SU-DHL-6 (cell line): ENCODE measurements around the gene NGB.

ENCODE experiments used
- H2AFZ ChIP-seq: fragments of 200-600 bp; sonication (generic); 2 replicates; pipeline ENCODE4 v1.6.1; 2014; ENCODE audit warnings: low read depth, mild to moderate bottlenecking, moderate library complexity, mixed read lengths, antibody characterized with exemption, low read length; ENCODE audit not compliant: severe bottlenecking
- H3F3A ChIP-seq: fragments of 200-600 bp; shearing (Covaris generic); 2 replicates; pipeline ENCODE4 v1.6.0; 2016; ENCODE audit warnings: antibody characterized with exemption, mild to moderate bottlenecking; ENCODE audit not compliant: insufficient read depth
- H3K27ac ChIP-seq: fragments of 200-600 bp; sonication (generic); 2 replicates; pipeline ENCODE4 v1.5.1; 2016; ENCODE audit warnings: low read depth, mild to moderate bottlenecking, low read length, moderate library complexity, mixed read lengths
- H3K27me3 ChIP-seq: fragments of 200-600 bp; sonication (generic), shearing (Covaris generic); 2 replicates; pipeline ENCODE4 v1.6.0; 2014; ENCODE audit warnings: mild to moderate bottlenecking, low read length
- H3K36me3 ChIP-seq: fragments of 200-600 bp; sonication (generic); 2 replicates; pipeline ENCODE4 v1.6.1; 2014; ENCODE audit warnings: mild to moderate bottlenecking, low read length, mixed read lengths
- H3K4me2 ChIP-seq: fragments of 300-600, 200-600 bp; shearing (Covaris generic), sonication (generic); 2 replicates; pipeline ENCODE4 v1.6.0; 2014; ENCODE audit warnings: low read length, low read depth, mild to moderate bottlenecking; ENCODE audit not compliant: poor library complexity, severe bottlenecking
- H3K4me3 ChIP-seq: fragments of 200-600 bp; sonication (generic); 2 replicates; pipeline ENCODE4 v1.5.1; 2014; ENCODE audit warnings: antibody characterized with exemption, low read length, mild to moderate bottlenecking, mixed read lengths; ENCODE audit not compliant: insufficient read depth, poor library complexity, severe bottlenecking
- H3K79me2 ChIP-seq: fragments of 200-600 bp; sonication (generic); 2 replicates; pipeline ENCODE4 v1.6.1; 2014; ENCODE audit warnings: mild to moderate bottlenecking, low read length, moderate library complexity; ENCODE audit not compliant: insufficient read depth
- H3K9ac ChIP-seq: fragments of 200-600 bp; sonication (generic); 2 replicates; pipeline ENCODE4 v1.7.0; 2014; ENCODE audit warnings: mild to moderate bottlenecking, low read length
- H3K9me2 ChIP-seq: fragments of 200-600 bp; sonication (generic); replicated peaks from 2 replicates; pipeline ENCODE4 v1.6.1; 2014; ENCODE audit warnings: low read length; ENCODE audit not compliant: insufficient read depth
- H3K9me3 ChIP-seq: fragments of 200-600 bp; sonication (generic); 2 replicates; pipeline ENCODE4 v1.6.1; 2014; ENCODE audit warnings: low read length, mixed read lengths; ENCODE audit not compliant: insufficient read depth
- H4K20me1 ChIP-seq: fragments of 200-600 bp; sonication (generic); 2 replicates; pipeline ENCODE4 v1.6.1; 2014; ENCODE audit warnings: low read depth, mild to moderate bottlenecking, antibody characterized with exemption, low read length, moderate library complexity, mixed read lengths
- EZH2phosphoT487 ChIP-seq: fragments of 200-600 bp; sonication (generic), shearing (Covaris generic); conservative IDR thresholded peaks from 2 replicates; pipeline ENCODE4 v1.6.1; 2018; ENCODE audit warnings: mild to moderate bottlenecking, antibody characterized with exemption, low read length, moderate library complexity, mixed read lengths
- TF ChIP-seq, protein P1 (sequence below): fragments of 200-600 bp; sonication (generic); IDR thresholded peaks from one replicate; pipeline ENCODE4 v1.5.1; 2017; ENCODE audit warnings: antibody characterized with exemption, mild to moderate bottlenecking, low read length, moderate library complexity; ENCODE audit not compliant: insufficient read depth, poor library complexity, severe bottlenecking

Gene NGB

DNA sequence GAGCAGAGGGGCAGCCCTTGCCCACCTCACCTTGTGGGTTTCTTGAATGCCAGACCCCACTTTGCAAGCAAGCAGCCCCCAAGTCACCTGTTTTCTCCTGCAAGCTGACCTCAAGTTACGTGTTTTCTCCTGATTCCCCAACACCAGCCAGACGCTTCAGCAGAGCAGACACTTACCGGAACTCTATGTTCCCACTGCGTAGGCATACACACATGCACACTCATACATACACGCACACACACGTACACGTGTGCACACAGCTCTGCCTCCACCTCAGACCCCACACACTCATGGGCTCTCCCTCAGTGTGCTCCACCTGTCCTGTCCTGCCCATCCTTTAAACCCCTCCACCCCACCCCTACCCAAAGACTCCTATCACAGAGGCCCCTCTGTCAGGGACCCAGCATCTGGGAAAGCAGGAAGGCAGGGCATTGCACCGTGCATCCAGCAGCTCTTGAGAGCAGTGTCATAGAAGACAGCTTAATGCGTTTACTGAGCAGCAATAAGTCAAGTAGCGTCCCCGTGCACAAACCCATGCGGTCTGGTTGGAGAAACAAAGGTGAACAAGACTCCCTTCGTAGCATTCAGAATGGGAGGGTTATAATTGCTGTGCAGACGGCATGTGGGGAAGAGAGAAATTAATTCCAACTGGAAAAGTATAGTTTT, 45.0 kb downstream of the NGB start:
- Histone ChIP-seq H2AFZ (no peak overlapping the region), H3K9me3 (no peaks in the 10 kb centered on the region), H3F3A (no peaks in the 10 kb centered on the region), H3K36me3 (no peaks in the 10 kb centered on the region), H3K79me2 (no peaks in the 10 kb centered on the region), H3K27ac (no peak overlapping the region), H3K27me3 (no peaks in the 10 kb centered on the region), H3K4me2 (no peak overlapping the region), H3K9me2 (no peaks in the 10 kb centered on the region), H4K20me1 (no peaks in the 10 kb centered on the region), H3K4me3 (no peak overlapping the region), H3K9ac (no peak overlapping the region)
- TF ChIP-seq, protein P1, sequence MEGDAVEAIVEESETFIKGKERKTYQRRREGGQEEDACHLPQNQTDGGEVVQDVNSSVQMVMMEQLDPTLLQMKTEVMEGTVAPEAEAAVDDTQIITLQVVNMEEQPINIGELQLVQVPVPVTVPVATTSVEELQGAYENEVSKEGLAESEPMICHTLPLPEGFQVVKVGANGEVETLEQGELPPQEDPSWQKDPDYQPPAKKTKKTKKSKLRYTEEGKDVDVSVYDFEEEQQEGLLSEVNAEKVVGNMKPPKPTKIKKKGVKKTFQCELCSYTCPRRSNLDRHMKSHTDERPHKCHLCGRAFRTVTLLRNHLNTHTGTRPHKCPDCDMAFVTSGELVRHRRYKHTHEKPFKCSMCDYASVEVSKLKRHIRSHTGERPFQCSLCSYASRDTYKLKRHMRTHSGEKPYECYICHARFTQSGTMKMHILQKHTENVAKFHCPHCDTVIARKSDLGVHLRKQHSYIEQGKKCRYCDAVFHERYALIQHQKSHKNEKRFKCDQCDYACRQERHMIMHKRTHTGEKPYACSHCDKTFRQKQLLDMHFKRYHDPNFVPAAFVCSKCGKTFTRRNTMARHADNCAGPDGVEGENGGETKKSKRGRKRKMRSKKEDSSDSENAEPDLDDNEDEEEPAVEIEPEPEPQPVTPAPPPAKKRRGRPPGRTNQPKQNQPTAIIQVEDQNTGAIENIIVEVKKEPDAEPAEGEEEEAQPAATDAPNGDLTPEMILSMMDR = no peak
- TF ChIP-seq EZH2phosphoT487 = no peak

DNA sequence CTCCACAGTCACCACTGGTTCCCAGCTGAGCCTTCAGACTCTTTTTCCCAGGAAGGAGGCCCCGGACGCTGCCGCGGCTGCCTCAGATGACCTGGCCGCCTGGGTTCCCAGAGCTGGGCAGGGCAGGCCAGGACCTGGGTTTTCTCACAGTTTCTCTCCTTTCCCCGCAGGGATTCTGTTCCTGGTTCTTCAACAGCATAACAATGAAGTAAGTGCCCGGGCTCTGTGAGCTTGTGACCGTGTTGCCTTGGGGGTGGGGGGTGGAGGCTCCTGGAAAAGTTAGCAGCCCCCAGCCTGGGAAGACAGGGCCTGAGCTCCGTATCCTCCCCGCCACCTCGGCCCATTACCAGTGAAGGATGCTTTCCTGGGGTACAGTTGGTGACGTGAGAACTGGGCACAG, 45.8 kb downstream of the NGB start:
- no peak overlapping the region for H3K27ac ChIP-seq
- no peaks in the 10 kb centered on the region for H3F3A ChIP-seq
- H3K4me3 ChIP-seq = no peak overlapping the region
- no peak overlapping the region for H2AFZ ChIP-seq
- no peak overlapping the region for H3K4me2 ChIP-seq
- H3K9me2 ChIP-seq = no peaks in the 10 kb centered on the region
- H4K20me1 ChIP-seq = no peaks in the 10 kb centered on the region
- no peaks in the 10 kb centered on the region for H3K79me2 ChIP-seq
- H3K27me3 ChIP-seq = no peaks in the 10 kb centered on the region
- TF ChIP-seq EZH2phosphoT487 = no peak
- TF ChIP-seq, protein P1 = no peak
- H3K9me3 ChIP-seq = no peaks in the 10 kb centered on the region
- H3K9ac ChIP-seq = no peak overlapping the region
- H3K36me3 ChIP-seq = no peaks in the 10 kb centered on the region

DNA sequence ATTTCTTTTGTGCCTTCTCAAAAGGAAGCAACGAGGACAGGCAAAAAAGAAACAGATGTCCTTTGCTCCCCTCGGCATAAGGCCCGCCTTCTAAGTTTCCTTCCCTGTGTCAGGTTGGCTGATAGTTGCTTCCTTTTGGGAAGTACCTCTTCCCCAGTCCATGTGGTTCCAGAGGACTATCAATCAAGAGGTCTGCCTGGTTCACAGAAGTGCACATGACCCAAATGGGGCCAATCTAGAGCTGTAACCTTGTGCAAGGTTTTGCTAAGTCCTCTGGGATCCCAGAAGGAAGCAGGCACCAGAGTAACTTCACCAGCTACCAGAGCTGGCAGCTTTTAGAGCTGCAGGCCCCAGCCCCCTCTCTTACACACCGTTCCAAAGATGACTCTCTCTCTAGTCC, 46.8 kb downstream of the NGB start:
- Histone ChIP-seq H2AFZ (no peak overlapping the region), H3K27me3 (no peaks in the 10 kb centered on the region), H3K36me3 (no peaks in the 10 kb centered on the region), H3F3A (no peaks in the 10 kb centered on the region), H3K4me2 (no peak overlapping the region), H3K9ac (no peak overlapping the region), H3K27ac (no peak overlapping the region), H3K9me3 (no peaks in the 10 kb centered on the region), H3K9me2 (no peaks in the 10 kb centered on the region), H3K79me2 (no peaks in the 10 kb centered on the region), H3K4me3 (no peak overlapping the region), H4K20me1 (no peaks in the 10 kb centered on the region)
- TF ChIP-seq, protein P1 = no peak
- no peak for TF ChIP-seq EZH2phosphoT487
